Germinal center (tissue), 1 donor: Measurements from ENCODE around the gene KIAA1671.
"Not testable (repeated sequence)": the region's sequence is repeated elsewhere in the genome, so short reads cannot be mapped to it uniquely, and the experiment has no call there.

Source experiments
- DNase-seq: peaks from one replicate; pipeline ENCODE4 v3.0.0; 2012; ENCODE audit warnings: mixed read lengths, low spot score

Gene KIAA1671

GRCh38 chr22:25203082-25203481 lies 250.6 kb downstream of the KIAA1671 start:
- no peak for DNase-seq

GRCh38 chr22:25204547-25204946 lies 252.0 kb downstream of the KIAA1671 start:
- not testable (repeated sequence) for DNase-seq

DNA sequence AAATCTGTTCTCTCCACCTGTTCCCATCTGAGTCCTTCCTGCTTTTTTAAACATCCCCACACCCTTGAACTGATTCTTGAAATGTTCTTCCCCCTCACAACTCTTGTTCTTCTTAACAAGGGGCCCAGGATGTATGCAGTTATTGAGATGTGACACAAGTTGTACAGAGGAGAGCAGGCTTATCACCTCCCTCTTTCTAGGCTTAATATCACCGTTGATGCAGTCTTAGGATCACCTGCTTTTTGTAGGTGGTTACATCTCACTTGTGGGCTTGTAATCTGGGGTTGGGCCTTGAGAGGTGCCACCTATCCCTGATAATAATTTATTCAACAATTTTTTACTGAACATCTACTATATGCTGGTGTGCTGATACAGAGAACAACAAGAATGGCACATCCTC lies 253.3 kb downstream of the KIAA1671 start:
- no peak for DNase-seq

- no peak for DNase-seq
Measured at GRCh38 chr22:25206998-25207397, 254.5 kb downstream of the KIAA1671 start.

DNA sequence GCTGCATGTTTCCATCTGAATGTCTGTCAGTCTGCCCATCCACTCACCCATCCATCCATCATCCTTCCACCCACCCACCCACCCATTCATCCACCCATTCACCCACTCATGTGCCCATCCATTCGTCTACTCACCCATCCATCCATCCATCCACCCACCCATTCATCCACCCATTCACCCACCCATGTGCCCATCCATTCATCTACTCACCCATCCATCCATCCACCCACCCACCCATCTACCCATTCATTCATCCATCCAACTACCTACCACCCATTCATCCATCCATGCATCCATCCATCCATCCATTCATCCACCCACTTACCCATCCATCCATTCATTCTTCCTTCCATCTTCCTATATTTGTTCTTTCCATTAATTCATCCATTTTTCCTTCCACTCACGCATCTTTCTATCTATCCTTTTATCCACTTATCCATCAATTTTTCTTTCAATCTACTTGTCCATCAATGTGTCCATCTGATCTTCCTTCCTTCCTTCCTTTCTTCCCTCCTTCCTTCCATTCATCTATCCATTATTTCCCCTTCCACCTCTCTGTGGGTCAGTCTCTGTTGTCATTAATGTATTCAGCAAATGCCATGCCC lies 255.1 kb downstream of the KIAA1671 start:
- no peak for DNase-seq

DNA sequence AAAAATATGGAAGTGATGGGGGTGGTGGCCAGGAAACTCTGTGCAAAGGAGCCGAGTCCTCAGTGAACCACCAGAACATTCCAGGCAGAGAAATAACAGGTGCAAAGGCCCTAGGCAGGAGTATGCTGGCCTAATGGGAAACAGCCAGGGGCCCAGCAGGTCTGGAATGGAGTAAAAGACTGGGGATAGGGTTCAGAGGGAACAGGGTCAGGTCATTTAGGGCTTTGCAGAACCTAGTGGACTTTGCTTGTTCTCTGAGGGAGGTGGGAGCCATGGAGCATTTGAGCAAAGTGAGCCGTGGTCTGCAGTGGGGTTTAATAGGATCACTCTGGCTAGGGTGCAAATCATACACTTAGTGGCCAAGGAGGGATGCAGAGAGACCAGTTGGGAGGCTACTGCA lies 255.8 kb downstream of the KIAA1671 start:
- DNase-seq, result no peak

GRCh38 chr22:25208743-25209505 lies 256.4 kb downstream of the KIAA1671 start:
- DNase-seq, result no peak

- DNase-seq, result no peak
Measured at GRCh38 chr22:25210793-25211192, 258.3 kb downstream of the KIAA1671 start.

GRCh38 chr22:25212337-25212736 lies 259.8 kb downstream of the KIAA1671 start:
- no peak for DNase-seq

DNA sequence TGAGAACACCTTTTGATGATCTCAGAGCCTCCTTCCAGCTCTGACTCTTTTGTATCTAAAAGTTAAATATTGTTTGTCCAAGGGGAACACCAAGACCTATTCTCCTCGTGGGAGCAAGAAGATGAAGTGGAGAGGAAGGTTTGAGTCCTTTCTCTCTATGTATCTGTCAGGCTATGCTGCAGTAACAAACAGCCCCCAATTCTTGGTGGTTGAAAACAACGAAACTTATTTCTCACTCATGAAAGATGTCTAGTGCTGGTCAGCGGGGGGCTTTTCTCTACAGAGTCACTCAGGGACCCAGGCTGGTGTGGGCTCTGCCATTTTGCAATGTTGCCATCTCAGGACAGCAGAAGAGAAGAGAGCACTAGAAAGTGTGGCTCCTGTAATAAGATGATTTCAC lies 260.7 kb downstream of the KIAA1671 start:
- DNase-seq, result no peak

- no peak for DNase-seq
Measured at GRCh38 chr22:25216230-25216629, 263.7 kb downstream of the KIAA1671 start.

GRCh38 chr22:25219211-25219689 lies 266.7 kb downstream of the KIAA1671 start, which contains the start of gene CRYBB2:
Gene CRYBB2 (plus strand): TSS chr22:25219639. CDS start chr22:25221430, 1,791 bp downstream.
- DNase-seq, result no peak

DNA sequence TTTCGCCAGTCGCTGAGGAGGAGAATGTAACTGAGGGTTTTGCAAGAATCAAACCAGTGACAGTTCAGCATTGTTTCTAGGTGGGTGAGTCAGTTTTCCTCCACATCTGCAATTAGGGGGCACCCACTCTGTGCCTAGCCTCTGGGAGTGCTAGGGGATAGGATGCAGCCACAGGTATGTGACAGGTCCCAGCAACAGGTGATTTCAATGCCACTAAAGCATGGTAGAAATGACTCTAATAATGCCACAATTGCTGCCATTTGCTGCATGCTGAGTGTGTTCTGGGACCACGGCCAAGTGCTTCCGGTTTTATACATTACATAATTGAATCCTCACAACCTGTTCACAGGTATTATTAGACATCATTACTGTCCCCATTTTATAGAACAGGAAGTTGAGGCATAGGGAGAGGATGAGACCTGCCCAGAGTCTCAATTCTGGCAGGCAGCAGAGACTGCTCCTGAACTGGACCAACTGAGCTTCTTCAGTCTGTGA lies 267.5 kb downstream of the KIAA1671 start:
- DNase-seq, result no peak

DNA sequence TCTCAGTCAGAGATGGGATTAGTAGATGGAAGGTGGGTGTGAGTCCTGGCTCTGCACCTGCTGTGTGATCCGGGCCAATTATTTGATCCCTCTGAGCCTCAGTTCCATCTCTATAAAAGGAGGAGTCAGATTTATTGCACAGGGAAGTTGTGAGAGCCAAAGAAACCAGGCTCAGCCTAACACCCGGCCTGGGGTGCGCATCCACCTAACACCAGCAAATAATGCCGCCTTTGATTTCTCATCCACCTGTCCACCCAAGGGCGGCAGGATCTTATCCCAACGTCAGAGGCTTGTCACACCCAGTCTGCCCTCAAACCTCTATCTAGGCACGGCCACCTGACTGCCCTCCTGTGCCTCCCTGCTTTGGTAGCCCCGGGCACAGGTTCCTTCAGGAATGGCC lies 269.3 kb downstream of the KIAA1671 start:
- DNase-seq, result no peak

DNA sequence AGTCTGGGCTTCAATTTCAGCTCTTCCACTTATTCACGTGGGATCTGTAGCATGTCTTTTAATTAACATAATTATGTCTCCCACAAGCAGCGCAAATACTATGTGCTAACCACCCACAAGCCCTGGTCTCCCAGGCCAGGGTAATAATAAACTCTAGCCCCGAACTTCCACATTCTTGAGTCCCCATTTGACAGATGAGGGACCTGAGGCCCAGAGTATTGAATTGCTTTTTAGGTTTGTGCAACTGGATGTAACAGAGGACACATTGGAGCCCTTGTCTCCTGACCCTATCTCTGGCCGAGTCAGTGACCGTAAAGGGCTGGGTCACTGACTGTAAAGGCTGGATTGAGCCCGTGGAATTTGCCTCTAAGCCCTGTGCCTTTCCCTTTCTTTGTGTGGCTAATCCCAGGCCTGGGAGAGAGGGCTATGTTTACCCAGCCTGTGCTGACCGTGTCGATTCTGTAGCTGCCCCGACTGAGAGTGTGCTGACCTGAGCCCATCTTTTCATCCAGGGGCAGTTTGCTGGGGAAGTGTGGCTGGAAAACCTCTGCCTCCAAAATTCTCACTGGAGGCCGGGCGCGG lies 270.8 kb downstream of the KIAA1671 start:
- DNase-seq, result no peak

DNA sequence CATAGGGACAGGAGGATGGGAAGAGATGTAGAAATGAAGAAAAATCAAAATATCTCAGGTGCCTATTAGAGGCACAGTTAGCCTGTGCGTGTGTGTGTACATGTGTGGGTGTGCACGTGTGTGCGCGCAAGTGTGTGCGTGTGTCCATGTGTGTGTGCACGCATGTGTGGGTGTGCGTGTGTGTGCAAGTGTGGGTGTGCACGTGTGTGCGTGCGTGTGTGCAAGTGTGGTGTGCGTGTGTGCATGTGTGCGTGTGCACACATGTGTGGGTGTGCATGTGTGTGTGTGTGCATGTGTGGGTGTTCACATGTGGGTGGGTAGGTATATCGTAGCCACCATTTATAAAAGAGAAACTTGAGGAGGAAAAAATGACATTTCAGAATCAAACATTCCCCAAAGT lies 276.3 kb downstream of the KIAA1671 start:
- DNase-seq, result no peak

- not testable (repeated sequence) for DNase-seq
Measured at GRCh38 chr22:25230760-25231159, 278.2 kb downstream of the KIAA1671 start.

GRCh38 chr22:25232301-25232700 lies 279.8 kb downstream of the KIAA1671 start:
- no peak for DNase-seq

- DNase-seq, result not testable (repeated sequence)
Measured at GRCh38 chr22:25233706-25234105, 281.2 kb downstream of the KIAA1671 start.

GRCh38 chr22:25235547-25236290 lies 283.2 kb downstream of the KIAA1671 start:
- DNase-seq, result peak; percentile 98

DNA sequence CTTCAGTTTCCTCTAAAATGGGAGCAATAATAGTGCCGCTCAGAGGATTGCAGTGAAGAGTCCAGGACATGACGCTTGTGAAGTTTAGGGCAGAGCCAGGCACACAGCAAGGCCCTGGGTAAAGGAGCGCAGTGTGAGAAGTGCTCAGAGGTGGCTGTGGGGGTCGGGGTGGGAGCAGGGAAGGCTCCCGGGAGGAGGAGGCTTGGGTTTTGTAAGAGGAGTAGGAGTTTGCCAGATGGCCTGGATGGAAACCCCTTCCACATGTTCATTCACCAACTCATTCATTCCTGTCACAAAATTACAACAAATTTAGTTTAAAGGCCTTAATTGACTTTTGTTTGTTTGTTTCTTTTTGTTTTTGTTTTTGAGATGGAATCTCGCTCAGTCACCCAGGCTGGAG lies 283.9 kb downstream of the KIAA1671 start:
- no peak for DNase-seq

DNA sequence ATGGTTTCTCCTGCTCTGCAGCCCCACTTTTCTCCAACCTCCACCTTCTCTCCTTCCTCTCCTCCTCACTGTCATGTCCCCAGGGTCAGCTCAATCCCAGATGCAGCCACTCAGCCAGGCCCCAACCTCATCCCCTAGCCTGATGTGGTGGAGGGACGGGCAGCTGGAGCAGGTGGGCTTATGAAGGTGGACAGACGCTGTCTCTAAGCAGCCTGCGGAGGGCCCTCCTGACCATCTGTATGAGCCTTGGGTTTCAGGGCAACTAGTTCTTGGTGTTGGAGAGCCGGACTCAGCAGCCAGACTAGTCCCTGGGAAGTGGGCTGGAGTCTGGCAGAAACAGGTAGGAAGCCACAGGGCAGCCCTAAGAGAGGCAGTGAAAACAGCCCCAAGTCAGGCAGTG lies 285.0 kb downstream of the KIAA1671 start:
- DNase-seq, result no peak
